Measurements from ENCODE around the gene C8A. TPM values are rescaled to one million over a fixed set of nuclear protein-coding genes. Genes with fewer than 3 reads are reported as not detected.

C8A gene
- total RNA-seq, 4 donors from 2014 or later: not detected

DNA sequence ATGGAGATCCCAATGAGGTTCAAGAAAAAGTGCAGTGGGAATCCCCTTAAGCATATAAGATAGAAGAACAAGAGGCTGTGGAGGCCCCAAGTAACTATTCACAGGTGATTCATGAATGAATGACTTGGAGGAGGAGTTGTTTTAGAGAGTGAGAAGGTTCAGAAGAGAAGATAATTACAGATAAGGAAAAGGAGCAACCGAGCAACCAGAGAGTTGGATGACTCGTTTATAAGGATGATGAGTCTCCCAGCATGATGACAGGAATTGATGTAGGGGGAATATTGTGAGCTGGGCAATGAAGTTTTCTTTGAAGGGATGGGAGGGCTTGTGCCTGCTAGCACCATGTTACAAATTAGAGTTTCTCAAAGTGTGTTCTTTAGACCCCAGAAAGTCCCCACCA is 9.8 kb downstream of the C8A start:
- intact Hi-C loops (cut with DNase I; ENCODE audit: low total_unique reads): no loop called here
- TF ChIP-seq, protein P1, sequence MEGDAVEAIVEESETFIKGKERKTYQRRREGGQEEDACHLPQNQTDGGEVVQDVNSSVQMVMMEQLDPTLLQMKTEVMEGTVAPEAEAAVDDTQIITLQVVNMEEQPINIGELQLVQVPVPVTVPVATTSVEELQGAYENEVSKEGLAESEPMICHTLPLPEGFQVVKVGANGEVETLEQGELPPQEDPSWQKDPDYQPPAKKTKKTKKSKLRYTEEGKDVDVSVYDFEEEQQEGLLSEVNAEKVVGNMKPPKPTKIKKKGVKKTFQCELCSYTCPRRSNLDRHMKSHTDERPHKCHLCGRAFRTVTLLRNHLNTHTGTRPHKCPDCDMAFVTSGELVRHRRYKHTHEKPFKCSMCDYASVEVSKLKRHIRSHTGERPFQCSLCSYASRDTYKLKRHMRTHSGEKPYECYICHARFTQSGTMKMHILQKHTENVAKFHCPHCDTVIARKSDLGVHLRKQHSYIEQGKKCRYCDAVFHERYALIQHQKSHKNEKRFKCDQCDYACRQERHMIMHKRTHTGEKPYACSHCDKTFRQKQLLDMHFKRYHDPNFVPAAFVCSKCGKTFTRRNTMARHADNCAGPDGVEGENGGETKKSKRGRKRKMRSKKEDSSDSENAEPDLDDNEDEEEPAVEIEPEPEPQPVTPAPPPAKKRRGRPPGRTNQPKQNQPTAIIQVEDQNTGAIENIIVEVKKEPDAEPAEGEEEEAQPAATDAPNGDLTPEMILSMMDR (IDR thresholded peaks at IDR 0.05): no peak
- no peak for TF ChIP-seq POLR2A (IDR thresholded peaks at IDR 0.05)
- H3K4me3 ChIP-seq (ENCODE audit: low read depth, poor library complexity, severe bottlenecking): no peak overlapping the region
- 65% methylated on average over 2 of the region's 2 CpGs for WGBS, 2 donors
- DNase-seq (ENCODE audit: low spot score in 2 of 2): no peak

DNA sequence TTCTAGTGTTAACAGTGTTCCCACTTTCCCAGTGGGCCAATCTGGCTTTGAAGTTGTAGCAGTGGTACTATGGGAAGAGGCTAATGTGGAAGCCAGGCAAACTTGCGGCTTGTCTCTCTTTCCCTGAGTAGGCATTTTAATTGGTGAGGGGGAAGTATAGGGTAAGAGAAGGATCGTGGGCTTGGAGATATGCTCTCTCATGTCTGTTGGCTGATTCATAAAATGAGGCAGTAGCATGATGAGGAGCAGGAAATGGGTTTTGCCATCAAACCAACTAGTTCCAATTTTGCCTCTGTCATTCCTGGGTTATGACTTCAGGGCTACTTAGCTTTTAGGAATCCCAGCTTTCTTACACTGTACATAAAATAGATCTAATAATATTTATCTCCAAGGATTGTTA is 12.1 kb downstream of the C8A start:
- H3K4me3 ChIP-seq (ENCODE audit: low read depth, poor library complexity, severe bottlenecking): no peak overlapping the region
- intact Hi-C loops (cut with DNase I; ENCODE audit: low total_unique reads): no loop called here
- TF ChIP-seq, protein P1 (IDR thresholded peaks at IDR 0.05): no peak
- no peak for TF ChIP-seq POLR2A (IDR thresholded peaks at IDR 0.05)
- DNase-seq (ENCODE audit: low spot score in 2 of 2): no peak
- 67 to 70% methylated on average over 2 of the region's 2 CpGs for WGBS, 2 donors

- TF ChIP-seq POLR2A (IDR thresholded peaks at IDR 0.05): no peak
- TF ChIP-seq, protein P1 (IDR thresholded peaks at IDR 0.05): no peak
- 70 to 76% methylated on average over 5 of the region's 5 CpGs for WGBS, 2 donors
- intact Hi-C loops (cut with DNase I; ENCODE audit: low total_unique reads): no loop called here
- no peak overlapping the region for H3K4me3 ChIP-seq (ENCODE audit: low read depth, poor library complexity, severe bottlenecking)
- no peak for DNase-seq (ENCODE audit: low spot score in 2 of 2)
Measured at GRCh38 chr1:56867491-56867890, 12.9 kb downstream of the C8A start.

- no peak for TF ChIP-seq POLR2A (IDR thresholded peaks at IDR 0.05)
- TF ChIP-seq, protein P1 (IDR thresholded peaks at IDR 0.05): no peak
- no peak for DNase-seq (ENCODE audit: low spot score in 2 of 2)
- 30 to 37% methylated on average over 2 of the region's 2 CpGs for WGBS, 2 donors
- intact Hi-C loops (cut with DNase I; ENCODE audit: low total_unique reads): no loop called here
- no peak overlapping the region for H3K4me3 ChIP-seq (ENCODE audit: low read depth, poor library complexity, severe bottlenecking)
Measured at GRCh38 chr1:56868761-56869160, 14.2 kb downstream of the C8A start.

- intact Hi-C loops (cut with DNase I; ENCODE audit: low total_unique reads): no loop called here
- H3K4me3 ChIP-seq (ENCODE audit: low read depth, poor library complexity, severe bottlenecking): no peak overlapping the region
- no peak for TF ChIP-seq POLR2A (IDR thresholded peaks at IDR 0.05)
- TF ChIP-seq, protein P1 (IDR thresholded peaks at IDR 0.05): no peak
- no peak for DNase-seq (ENCODE audit: low spot score in 2 of 2)
Measured at GRCh38 chr1:56872597-56872996, 18.0 kb downstream of the C8A start.

DNA sequence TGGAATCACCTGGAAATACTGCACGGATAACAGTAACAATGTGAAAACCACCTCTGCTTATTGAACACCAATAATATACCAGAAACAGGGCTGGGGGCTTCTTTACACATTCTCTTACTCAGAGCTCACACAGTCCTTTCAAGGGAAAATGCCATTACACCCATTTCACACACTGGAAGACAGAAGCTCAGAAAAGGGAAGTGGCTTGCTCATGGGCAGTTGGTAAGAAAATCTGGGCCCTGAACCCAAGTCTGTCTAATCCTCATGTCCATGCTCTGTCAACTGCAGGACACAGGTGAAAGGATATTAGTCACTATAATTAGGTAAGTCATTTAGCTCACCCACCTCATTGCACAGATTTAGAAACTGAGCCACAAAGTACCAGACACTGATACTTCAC is 18.6 kb downstream of the C8A start:
- no peak for TF ChIP-seq POLR2A (IDR thresholded peaks at IDR 0.05)
- TF ChIP-seq, protein P1 (IDR thresholded peaks at IDR 0.05): no peak
- DNase-seq (ENCODE audit: low spot score in 2 of 2): no peak
- intact Hi-C loops (cut with DNase I; ENCODE audit: low total_unique reads): no loop called here
- WGBS, 2 donors: 90 to 97% methylated on average over 1 of the region's 1 CpG
- no peak overlapping the region for H3K4me3 ChIP-seq (ENCODE audit: low read depth, poor library complexity, severe bottlenecking)

Data from lower leg skin (tissue), 4 donors.